GM12892 (cell line): ENCODE measurements around the gene CACNA1G.

Experiments used
- DNase-seq: peaks from one replicate; pipeline ENCODE4 v3.0.0; 2011; ENCODE audit not compliant: insufficient read length
- FAIRE-seq: peaks from 2 replicates; lab custom pipeline; 2011; peaks lifted over from hg19 to GRCh38; lab: Jason Lieb, UNC
- POLR2A ChIP-seq: IDR thresholded peaks from 2 replicates; pipeline ENCODE4 v1.6.1; 2011; ENCODE audit warnings: low read depth, low read length, control low read depth
- POLR2AphosphoS5 ChIP-seq: IDR thresholded peaks from 2 replicates; pipeline ENCODE4 v1.6.1; 2011; ENCODE audit warnings: low read depth, low read length, control low read depth
- TAF1 ChIP-seq: IDR thresholded peaks from 2 replicates; pipeline ENCODE4 v1.6.1; 2011; ENCODE audit warnings: low read depth, mild to moderate bottlenecking, control low read depth, low read length, borderline replicate concordance

CACNA1G gene

GRCh38 chr17:50672831-50673551 lies 112.5 kb downstream of the CACNA1G start:
- DNase-seq (no peak), FAIRE-seq (no peak)
- no peak for TF ChIP-seq TAF1
- TF ChIP-seq POLR2AphosphoS5: no peak
- TF ChIP-seq POLR2A: no peak

GRCh38 chr17:50675190-50675589 lies 114.7 kb downstream of the CACNA1G start:
- FAIRE-seq: no peak
- DNase-seq: no peak
- TF ChIP-seq TAF1: no peak
- TF ChIP-seq POLR2AphosphoS5: no peak
- no peak for TF ChIP-seq POLR2A

GRCh38 chr17:50675627-50676026 lies 115.1 kb downstream of the CACNA1G start:
- FAIRE-seq (no peak), DNase-seq (no peak)
- TF ChIP-seq POLR2A (no peak), TAF1 (no peak), POLR2AphosphoS5 (no peak)

GRCh38 chr17:50676065-50676975 lies 115.8 kb downstream of the CACNA1G start:
- FAIRE-seq (no peak), DNase-seq (no peak)
- TF ChIP-seq POLR2AphosphoS5 (no peak), TAF1 (no peak), POLR2A (no peak)
